Measurements from ENCODE around the gene ZNF41. TPM values are rescaled to one million over a fixed set of nuclear protein-coding genes. Genes with fewer than 3 reads are reported as not detected.

Gene ZNF41
- total and polyA plus RNA-seq, 2 of the 13 experiments (the other 11 are each of a cell fraction or from before 2014, with no cell fraction given), result 2.3 to 3.9 TPM

DNA sequence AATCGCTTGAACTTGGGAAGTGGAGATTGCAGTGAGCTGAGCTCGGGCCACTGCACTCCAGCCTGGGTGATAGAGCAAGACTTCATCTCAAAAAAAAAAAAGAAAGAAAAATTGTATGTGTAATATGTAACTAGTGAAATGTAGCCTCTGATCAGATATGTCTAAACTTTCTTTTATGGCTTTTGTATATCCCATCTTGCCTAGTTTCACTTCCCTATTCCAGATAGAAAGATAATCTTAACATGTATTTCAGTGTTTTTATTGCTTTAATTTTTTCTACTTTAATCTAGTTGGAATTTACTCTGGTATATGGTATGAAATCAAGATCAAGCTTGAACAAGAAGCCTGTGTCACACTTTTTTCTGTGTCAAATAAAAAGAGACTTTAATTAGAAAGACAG is 1.9 kb upstream of the ZNF41 start (continued):
- TF ChIP-seq MBNL3 (CRISPR knock-in tag; conservative IDR thresholded peaks at IDR 0.05), result no peak
- no peak for TF ChIP-seq RCOR2 (CRISPR knock-in tag; IDR thresholded peaks at IDR 0.05)

DNA sequence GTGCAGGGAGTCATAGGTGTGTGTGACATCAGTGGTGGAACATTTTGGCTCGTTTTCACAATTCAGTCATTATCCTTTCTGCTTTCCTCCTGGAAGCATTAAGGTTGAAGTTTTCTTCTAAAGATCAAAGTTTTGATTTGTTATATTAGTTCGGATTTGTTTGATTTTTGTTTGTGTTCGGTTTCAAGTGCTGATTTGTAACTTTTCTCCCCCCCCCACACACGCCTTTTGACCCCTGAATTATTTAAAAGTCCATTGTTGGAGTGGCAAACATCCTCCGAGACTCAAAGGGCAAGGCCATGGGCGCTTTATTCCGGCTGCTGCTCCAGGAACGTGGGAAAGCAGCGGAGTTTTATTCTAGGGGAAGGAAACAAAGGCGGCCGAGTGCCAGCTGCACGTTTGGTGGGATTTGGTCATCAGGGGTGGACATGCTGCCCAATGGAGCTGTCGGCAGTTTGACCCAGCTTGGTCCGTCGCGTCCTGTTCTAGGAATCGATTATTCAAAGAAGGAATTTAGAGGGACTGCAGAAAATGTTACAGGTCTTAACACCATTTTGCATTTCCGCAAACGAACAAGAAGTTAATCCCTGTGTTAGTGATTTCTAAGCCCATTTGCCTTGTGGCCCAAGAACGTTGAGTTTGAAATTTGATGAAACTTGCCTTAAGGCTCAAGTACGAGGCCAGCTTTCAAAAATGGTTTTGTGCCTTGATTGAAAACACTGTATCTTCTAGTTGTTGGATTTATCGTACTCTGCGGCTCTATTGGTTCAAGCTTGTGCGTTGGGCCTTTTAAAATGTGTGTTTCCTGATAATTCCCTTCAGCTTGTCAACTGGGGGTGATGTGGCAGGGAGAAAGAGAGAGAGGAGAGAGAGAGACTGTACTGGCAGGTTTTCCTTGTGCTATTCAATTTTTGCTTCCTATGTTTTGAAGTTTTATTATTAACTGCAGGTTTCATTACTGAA is 565 bp upstream of the ZNF41 start:
- Histone ChIP-seq H3K9me3 (ENCODE audit: low read length) (no peaks in the 10 kb centered on the region), H3K4me1 (ENCODE audit: insufficient read depth, low read length) (no peaks in the 10 kb centered on the region), H2AFZ (ENCODE audit: low read length) (no peak overlapping the region), H3K27ac (ENCODE audit: extremely low read length, insufficient read depth, low read length) (peak overlapping the region; percentile 89), H3K36me3 (replicated peaks in 1 of 2; ENCODE audit: control insufficient read depth in 1 of 2, insufficient read depth in 2 of 2, low read length in 2 of 2) (no peaks in the 10 kb centered on the region), H3K9ac (ENCODE audit: insufficient read depth, low read depth, low read length) (peak overlapping the region; percentile 77), H3K79me2 (ENCODE audit: insufficient read depth, low read length) (peaks cover 21% of the 10 kb centered on the region), H4K20me1 (ENCODE audit: insufficient read depth, low read length) (no peaks in the 10 kb centered on the region), H3K4me3 (replicated peaks in 1 of 3; ENCODE audit: insufficient read depth in 1 of 3, low read depth in 2 of 3, low read length in 3 of 3) (peak overlapping the region; percentile 68 to 76 (median 76)), H3K4me2 (ENCODE audit: low read depth, low read length) (peak overlapping the region; percentile 70), H3K27me3 (ENCODE audit: control insufficient read depth in 1 of 2, insufficient read depth in 2 of 2, low read length in 2 of 2) (no peaks in the 10 kb centered on the region; a peak in 1 of 5 replicates)
- DNase-seq (ENCODE audit: low spot score) (peak; percentile 45), ATAC-seq (peak; percentile 29; the same call in 2 of the 3 replicates), FAIRE-seq (peak; percentile 63)
- intact Hi-C loops (cut with micrococcal nuclease; ENCODE audit: unreplicated experiment) (no loop called here), in situ Hi-C loops (cut with HindIII; ENCODE audit: extremely low pct_ligation_motif_present, low pct_unique_long_range_greater_than_20kb) (no loop called here)
- 0% methylated on average over 10 of the region's 24 CpGs for WGBS (ENCODE audit: low lambda C conversion rate)
- ChIA-PET POLR2A (interaction anchor here (0.6 kb wide), 1 partner anchor 40 kb away, joined by 3 read pairs; no protein-coding TSS in a partner anchor), CTCF (ENCODE audit: low intra/inter-chr PET ratio, low total read pairs) (no interaction called here)
- BruUV-seq (replicated peaks), result TSS peak; percentile 74
- TF ChIP-seq SOX13 (IDR thresholded peaks at IDR 0.05) (no peak), SOX13 (CRISPR knock-in tag; conservative IDR thresholded peaks at IDR 0.05 in 1 of 2, IDR thresholded peaks at IDR 0.05 in 1 of 2) (0 out of 4 replicates have a peak, but pooled peaks of 1 of the 2 experiments have one; percentile 31), ZNF562 (CRISPR knock-in tag; IDR thresholded peaks at IDR 0.05; ENCODE audit: borderline replicate concordance) (no peak), HNRNPLL (IDR thresholded peaks at IDR 0.05; ENCODE audit: low read depth, low read length, poor library complexity, severe bottlenecking) (peak; percentile 63), SUZ12 (IDR thresholded peaks at IDR 0.05; ENCODE audit: low read depth, low read length) (no peak), YEATS4 (CRISPR knock-in tag; IDR thresholded peaks at IDR 0.05; ENCODE audit: borderline replicate concordance) (peak; percentile 68; the same call in 1 of the 2 replicates), NR2F6 (IDR thresholded peaks at IDR 0.05) (0 out of 2 replicates have a peak, but pooled peaks have one; percentile 38), NR2F6 (CRISPR knock-in tag; IDR thresholded peaks at IDR 0.05) (no peak), RARA (CRISPR knock-in tag; IDR thresholded peaks at IDR 0.05) (no peak; the same call in 1 of the 2 replicates), SOX6 (IDR thresholded peaks at IDR 0.05) (no peak), SOX6 (CRISPR knock-in tag; IDR thresholded peaks at IDR 0.05) (peak; percentile 68), HNF4A (CRISPR knock-in tag; IDR thresholded peaks at IDR 0.05) (peak; percentile 43), HMG20B (CRISPR knock-in tag; conservative IDR thresholded peaks at IDR 0.05) (peak; percentile 65), POLR2A (IDR thresholded peaks at IDR 0.05; ENCODE audit: insufficient read depth in 1 of 2, low read depth in 2 of 2, low read length in 2 of 2) (0 out of 4 replicates have a peak, but pooled peaks of 1 of the 2 experiments have one; percentile 3), TAF1 (CRISPR knock-in tag; IDR thresholded peaks at IDR 0.05) (0 out of 2 replicates have a peak, but pooled peaks have one; percentile 6), NCOR1 (IDR thresholded peaks at IDR 0.05; ENCODE audit: borderline replicate concordance, low read length) (0 out of 2 replicates have a peak, but pooled peaks have one; percentile 25), PHF21A (CRISPR knock-in tag; IDR thresholded peaks at IDR 0.05) (peak; percentile 73; the same call in 1 of the 2 replicates), ZNF253 (CRISPR knock-in tag; IDR thresholded peaks at IDR 0.05; ENCODE audit: borderline replicate concordance) (no peak), ZNF670 (CRISPR knock-in tag; IDR thresholded peaks at IDR 0.05; ENCODE audit: borderline replicate concordance) (no peak), ZFX (CRISPR knock-in tag; IDR thresholded peaks at IDR 0.05; ENCODE audit: low read depth) (peak; percentile 38; the same call in 1 of the 2 replicates), SOX5 (CRISPR knock-in tag; IDR thresholded peaks at IDR 0.05; ENCODE audit: borderline replicate concordance) (peak; percentile 46; the same call in 1 of the 2 replicates), NONO (IDR thresholded peaks at IDR 0.05) (no peak), NONO (CRISPR knock-in tag; conservative IDR thresholded peaks at IDR 0.05) (0 out of 2 replicates have a peak, but pooled peaks have one; percentile 41)
- TF ChIP-seq, protein P1, sequence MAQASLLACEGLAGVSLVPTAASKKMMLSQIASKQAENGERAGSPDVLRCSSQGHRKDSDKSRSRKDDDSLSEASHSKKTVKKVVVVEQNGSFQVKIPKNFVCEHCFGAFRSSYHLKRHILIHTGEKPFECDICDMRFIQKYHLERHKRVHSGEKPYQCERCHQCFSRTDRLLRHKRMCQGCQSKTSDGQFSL (CRISPR knock-in tag; IDR thresholded peaks at IDR 0.05), result peak; percentile 78
